Retinal pigment epithelial cell (primary cell): ENCODE data around the gene MTRR.

ENCODE experiments used
- DNase-seq: peaks from one replicate; pipeline ENCODE4 v3.0.0-alpha.2; 2010; ENCODE audit warnings: low read depth
- H3K4me3 ChIP-seq: 2 replicates; pipeline ENCODE4 v1.5.1; 2011; ENCODE audit warnings: mild to moderate bottlenecking, low read length, control low read depth, moderate library complexity
- TF ChIP-seq, protein P1 (sequence below): conservative IDR thresholded peaks from 2 replicates; pipeline ENCODE4 v1.5.1; 2011; ENCODE audit warnings: low read depth, low read length, control low read depth, inconsistent platforms

The MTRR gene

DNA sequence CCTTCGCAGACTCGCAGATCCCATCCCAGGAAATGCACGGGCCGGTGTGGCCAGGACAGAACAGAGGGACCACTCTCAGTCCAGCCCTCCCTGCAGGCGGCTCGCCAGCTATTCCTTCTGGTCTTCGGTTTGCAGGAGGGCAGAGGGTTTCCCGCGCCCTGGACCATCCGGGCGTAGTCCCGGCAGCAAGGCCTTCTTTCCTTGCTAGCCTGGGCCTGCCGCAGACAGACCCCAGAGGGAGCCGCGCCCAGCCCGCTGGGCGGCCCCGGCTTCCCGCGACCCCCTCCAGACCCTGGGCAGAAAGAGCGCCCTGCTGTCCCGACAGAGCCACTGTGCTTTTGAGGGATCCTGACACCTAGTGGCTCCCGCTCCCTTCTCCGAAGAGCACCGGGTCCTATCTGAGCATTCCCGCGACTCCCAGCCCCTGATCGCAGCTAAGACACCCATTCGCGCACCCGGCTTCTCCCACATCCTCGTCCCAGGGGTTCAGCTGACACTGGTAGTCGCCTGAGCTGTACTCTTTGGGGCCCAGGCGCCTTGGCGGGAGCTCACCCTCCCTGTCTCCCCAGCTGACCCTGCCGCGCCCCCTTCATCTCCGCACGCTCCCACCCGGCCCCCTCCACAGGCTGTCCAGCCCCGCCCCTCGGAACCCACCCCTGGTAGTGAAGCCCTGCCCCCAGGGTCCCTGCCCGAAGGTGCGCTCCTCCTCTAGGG is 19.1 kb upstream of the MTRR start:
- TF ChIP-seq, protein P1, sequence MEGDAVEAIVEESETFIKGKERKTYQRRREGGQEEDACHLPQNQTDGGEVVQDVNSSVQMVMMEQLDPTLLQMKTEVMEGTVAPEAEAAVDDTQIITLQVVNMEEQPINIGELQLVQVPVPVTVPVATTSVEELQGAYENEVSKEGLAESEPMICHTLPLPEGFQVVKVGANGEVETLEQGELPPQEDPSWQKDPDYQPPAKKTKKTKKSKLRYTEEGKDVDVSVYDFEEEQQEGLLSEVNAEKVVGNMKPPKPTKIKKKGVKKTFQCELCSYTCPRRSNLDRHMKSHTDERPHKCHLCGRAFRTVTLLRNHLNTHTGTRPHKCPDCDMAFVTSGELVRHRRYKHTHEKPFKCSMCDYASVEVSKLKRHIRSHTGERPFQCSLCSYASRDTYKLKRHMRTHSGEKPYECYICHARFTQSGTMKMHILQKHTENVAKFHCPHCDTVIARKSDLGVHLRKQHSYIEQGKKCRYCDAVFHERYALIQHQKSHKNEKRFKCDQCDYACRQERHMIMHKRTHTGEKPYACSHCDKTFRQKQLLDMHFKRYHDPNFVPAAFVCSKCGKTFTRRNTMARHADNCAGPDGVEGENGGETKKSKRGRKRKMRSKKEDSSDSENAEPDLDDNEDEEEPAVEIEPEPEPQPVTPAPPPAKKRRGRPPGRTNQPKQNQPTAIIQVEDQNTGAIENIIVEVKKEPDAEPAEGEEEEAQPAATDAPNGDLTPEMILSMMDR = peak; percentile 38
- H3K4me3 ChIP-seq = peak overlapping the region; percentile 52
- DNase-seq = no peak

DNA sequence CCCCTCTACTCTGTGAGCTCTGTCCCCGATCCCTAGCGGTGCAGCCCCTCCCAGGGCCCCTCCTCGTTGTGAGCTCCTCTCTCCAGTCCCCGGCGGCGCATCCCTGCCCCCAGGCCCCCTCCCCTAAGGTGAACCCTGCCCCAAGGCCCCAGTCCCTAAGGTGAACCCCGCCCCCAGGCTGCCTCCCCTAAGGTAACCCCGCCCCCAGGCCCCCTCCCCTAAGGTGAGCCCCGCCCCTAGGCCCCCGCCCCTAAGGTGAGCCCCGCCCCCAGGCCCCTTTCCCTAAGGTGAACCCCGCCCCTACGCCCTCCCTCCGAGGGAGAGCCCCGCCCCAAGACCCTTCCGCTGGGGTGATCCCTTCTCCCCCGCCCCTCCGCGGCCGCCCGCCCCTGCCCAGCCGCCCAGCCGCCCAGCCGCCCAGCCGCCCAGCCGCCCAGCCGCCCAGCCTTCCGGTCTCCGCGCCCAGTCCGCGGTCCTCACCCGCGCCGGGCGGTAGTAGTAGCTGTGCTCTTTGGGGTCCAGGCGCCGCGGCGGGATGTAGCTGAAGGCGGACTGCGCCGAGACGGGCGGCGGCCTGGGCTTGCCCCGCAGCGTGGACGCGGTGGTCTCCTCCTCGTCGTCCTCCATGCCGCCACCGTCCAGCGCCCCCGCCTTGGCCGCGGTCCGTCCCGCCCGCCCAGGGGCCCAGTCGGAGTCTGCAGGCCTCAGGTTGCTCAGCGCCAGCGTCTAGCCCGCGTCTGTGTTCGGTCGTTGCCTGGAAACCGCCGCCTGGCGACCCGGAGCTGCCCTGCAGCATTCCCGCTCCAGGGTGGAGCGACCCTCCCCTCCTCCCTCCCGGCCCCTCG is 18.3 kb upstream of the MTRR start, which contains the start of gene CFAP90:
Gene CFAP90, minus strand, starts transcription at position 739 of the 845 bp plus-strand sequence. Its CDS starts 112 bp downstream, at position 627.
- TF ChIP-seq, protein P1 = peak; percentile 56
- H3K4me3 ChIP-seq = peak within 1 kb of the TSS; percentile 52
- no peak for DNase-seq

GRCh38 chr5:7851240-7851592 is 17.7 kb upstream of the MTRR start:
- H3K4me3 ChIP-seq = peak overlapping the region; percentile 52
- DNase-seq = no peak
- TF ChIP-seq, protein P1 = no peak

DNA sequence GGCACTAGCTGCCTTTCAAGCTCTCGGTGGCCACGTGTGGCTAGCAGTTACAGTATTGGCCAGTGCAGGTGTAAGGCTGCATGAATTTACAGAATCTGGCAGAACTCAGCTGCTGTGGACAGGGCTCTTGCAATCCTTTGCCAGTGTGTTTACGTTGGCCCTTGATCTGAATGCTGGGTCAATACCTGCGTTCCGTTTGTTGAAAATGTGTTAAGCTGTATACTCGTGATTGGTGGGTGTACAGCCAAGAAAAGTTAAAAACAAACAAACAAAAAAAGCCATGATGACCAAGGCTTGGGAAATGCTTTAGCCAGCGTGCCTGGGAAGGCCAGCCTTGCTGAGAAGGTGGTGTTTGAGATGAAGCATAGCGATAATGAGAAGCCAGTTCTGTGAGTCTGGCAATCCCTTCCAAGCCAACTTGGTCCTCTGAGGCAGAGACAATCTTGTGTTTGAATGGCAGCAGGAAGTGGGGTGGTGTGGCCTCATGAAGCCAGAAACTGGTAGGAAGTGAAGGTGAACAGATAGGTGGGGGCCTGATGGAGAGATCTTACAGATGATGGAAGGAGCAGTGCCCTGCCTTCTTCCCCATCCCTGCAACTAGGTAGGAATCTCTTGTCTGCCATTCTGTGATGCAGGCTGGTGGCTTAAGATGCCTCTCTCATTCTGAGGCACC is 17.2 kb upstream of the MTRR start:
- TF ChIP-seq, protein P1 = no peak
- peak overlapping the region; percentile 52 for H3K4me3 ChIP-seq
- no peak for DNase-seq

DNA sequence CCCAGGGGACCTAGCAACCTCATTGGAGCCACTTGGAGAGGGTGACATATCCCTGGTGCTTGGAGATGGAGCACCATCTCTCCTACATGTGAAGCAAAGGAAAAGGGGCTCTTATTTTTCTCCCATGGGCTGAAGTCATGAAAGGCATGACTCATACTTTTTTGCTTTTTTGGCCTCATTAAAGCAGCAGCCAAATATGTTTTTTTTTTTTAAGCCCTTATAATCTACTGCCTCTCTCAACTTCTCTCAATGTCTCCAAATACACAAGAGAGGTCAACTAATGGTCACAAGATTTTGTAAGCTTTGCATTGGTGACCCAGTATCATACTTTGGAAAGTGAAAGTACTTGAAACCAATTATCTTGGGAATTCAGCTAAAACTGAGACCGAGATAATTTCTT is 16.4 kb upstream of the MTRR start:
- no peak overlapping the region for H3K4me3 ChIP-seq
- peak; percentile 76 for DNase-seq
- TF ChIP-seq, protein P1 = no peak

GRCh38 chr5:7852988-7853387 is 16.0 kb upstream of the MTRR start:
- TF ChIP-seq, protein P1 = no peak
- no peak overlapping the region for H3K4me3 ChIP-seq
- no peak for DNase-seq
